MCF 10A (cell line): ENCODE results near the gene RCOR1. TPM values are rescaled to one million over a fixed set of nuclear protein-coding genes. Genes with fewer than 3 reads are reported as not detected.

Experiments
- BruUV-seq: library from RNA; stranded (reverse); fragments of 400-500 nt; replicated peaks from 2 replicates; lab custom pipeline; 2021; lab: Mats Ljungman, UMichigan
- CTCF ChIA-PET: fragments of 300-600 bp; sonication (Branson Sonifier 250); formaldehyde crosslinking; extraction: SDS; loops from one replicate; lab custom pipeline; 2021; ENCODE audit warnings: antibody characterized with exemption, inconsistent platforms; lab: Yijun Ruan, JAX
- POLR2A ChIA-PET: fragments of 300-600, 350-650 bp; sonication (Branson Sonifier 250); formaldehyde crosslinking; extraction: SDS; loops from one replicate; lab custom pipeline; 2020; ENCODE audit warnings: antibody characterized with exemption, inconsistent platforms; lab: Yijun Ruan, JAX
- DNase-seq: peaks from one replicate; pipeline ENCODE4 v3.0.0-alpha.2; 2018; ENCODE audit not compliant: unreplicated experiment
- H3K27ac Mint-ChIP-seq: one replicate; pipeline ENCODE4 v1.8.0; 2022; ENCODE audit warnings: mild to moderate bottlenecking, low read depth, mixed read lengths; ENCODE audit not compliant: unreplicated experiment
- H3K27me3 Mint-ChIP-seq: one replicate; pipeline ENCODE4 v1.8.0; 2022; ENCODE audit warnings: mixed read lengths; ENCODE audit not compliant: insufficient read depth, unreplicated experiment
- H3K36me3 Mint-ChIP-seq: one replicate; pipeline ENCODE4 v1.8.0; 2022; ENCODE audit warnings: mild to moderate bottlenecking, moderate library complexity, mixed read lengths; ENCODE audit not compliant: insufficient read depth, unreplicated experiment
- H3K4me1 Mint-ChIP-seq: one replicate; pipeline ENCODE4 v1.8.0; 2022; ENCODE audit warnings: mixed read lengths; ENCODE audit not compliant: insufficient read depth, unreplicated experiment
- H3K4me3 Mint-ChIP-seq: one replicate; pipeline ENCODE4 v1.8.0; 2022; ENCODE audit warnings: mild to moderate bottlenecking, moderate library complexity, mixed read lengths; ENCODE audit not compliant: unreplicated experiment
- H3K9me3 Mint-ChIP-seq: one replicate; pipeline ENCODE4 v1.8.0; 2022; ENCODE audit warnings: mixed read lengths; ENCODE audit not compliant: unreplicated experiment
- CTCF ChIP-seq: fragments of 200-600 bp; IDR thresholded peaks from one replicate; pipeline ENCODE4 v1.8.0; 2022; ENCODE audit warnings: antibody characterized with exemption, mild to moderate bottlenecking; ENCODE audit not compliant: unreplicated experiment
- intact Hi-C: fragments of 100-400 bp; cut with micrococcal nuclease; formaldehyde crosslinking; loops from 2 replicates; pipeline ENCODE4 v1.14.1; 2022
- total RNA-seq: library from RNA; stranded (reverse); gene quantifications from 2 replicates; pipeline ENCODE4 v1.2.3, GENCODE V29; 2022

Gene RCOR1
- total RNA-seq, 1 experiment from 2014 or later: 45.6 TPM

GRCh38 chr14:102668291-102668873, 75.9 kb downstream of the RCOR1 start:
- Mint-ChIP-seq H3K4me1 (peaks cover 18% of the 10 kb centered on the region), H3K36me3 (peaks cover 32% of the 10 kb centered on the region), H3K9me3 (no peaks in the 10 kb centered on the region), H3K27me3 (no peaks in the 10 kb centered on the region), H3K4me3 (no peak overlapping the region), H3K27ac (no peak overlapping the region)
- BruUV-seq: no TSS peak
- no peak for TF ChIP-seq CTCF
- CTCF ChIA-PET: interaction anchor here (0.6 to 1.3 kb wide), 2 partner anchors 26 to 222 kb away, joined by 3 to 5 read pairs; no protein-coding TSS in a partner anchor
- no peak for DNase-seq
- POLR2A ChIA-PET: interaction anchor here (0.7 to 1.0 kb wide), 2 partner anchors 9 to 229 kb away, joined by 3 to 4 read pairs; no protein-coding TSS in a partner anchor
- intact Hi-C loops: no loop called here

- Mint-ChIP-seq H3K27me3 (no peaks in the 10 kb centered on the region), H3K4me1 (peaks cover 5% of the 10 kb centered on the region), H3K36me3 (peaks cover 29% of the 10 kb centered on the region), H3K4me3 (no peak overlapping the region), H3K9me3 (no peaks in the 10 kb centered on the region), H3K27ac (no peak overlapping the region)
- intact Hi-C loops: no loop called here
- no peak for DNase-seq
- BruUV-seq: no TSS peak
- ChIA-PET CTCF (no interaction called here), POLR2A (interaction anchor here (0.7 to 1.0 kb wide), 3 partner anchors 16 to 143 kb away, joined by 3 read pairs; no protein-coding TSS in a partner anchor)
- TF ChIP-seq CTCF: no peak
These were observed 79.0 kb downstream of the RCOR1 start for GRCh38 chr14:102671410-102671809.

- Mint-ChIP-seq H3K27ac (no peak overlapping the region), H3K4me3 (no peak overlapping the region), H3K27me3 (no peaks in the 10 kb centered on the region), H3K4me1 (peaks cover 5% of the 10 kb centered on the region), H3K36me3 (peaks cover 21% of the 10 kb centered on the region), H3K9me3 (no peaks in the 10 kb centered on the region)
- intact Hi-C loops: no loop called here
- no peak for DNase-seq
- no peak for TF ChIP-seq CTCF
- POLR2A ChIA-PET: interaction anchor here (0.9 kb wide), 1 partner anchor 144 kb away, joined by 3 read pairs; no protein-coding TSS in a partner anchor
- BruUV-seq: no TSS peak
- CTCF ChIA-PET: interaction anchor here (0.6 to 0.7 kb wide), 2 partner anchors 21 to 129 kb away, joined by 3 read pairs; no protein-coding TSS in a partner anchor
These were observed 80.0 kb downstream of the RCOR1 start for GRCh38 chr14:102672410-102672960.

- intact Hi-C loops: no loop called here
These were observed 82.9 kb downstream of the RCOR1 start for GRCh38 chr14:102675396-102675795.

More at GRCh38 chr14:102675396-102675795, 82.9 kb downstream of the RCOR1 start:
- peaks cover 5% of the 10 kb centered on the region for H3K4me1 Mint-ChIP-seq
- ChIA-PET POLR2A (no interaction called here), CTCF (no interaction called here)
- H3K9me3 Mint-ChIP-seq: no peaks in the 10 kb centered on the region
- no peaks in the 10 kb centered on the region for H3K27me3 Mint-ChIP-seq
- no peak overlapping the region for H3K27ac Mint-ChIP-seq
- H3K36me3 Mint-ChIP-seq: peaks cover 16% of the 10 kb centered on the region
- no peak for TF ChIP-seq CTCF
- DNase-seq: no peak
- H3K4me3 Mint-ChIP-seq: no peak overlapping the region
- no TSS peak for BruUV-seq
